Measurements from ENCODE around the gene ADAMTS17. TPM values are rescaled to one million over a fixed set of nuclear protein-coding genes. Genes with fewer than 3 reads are reported as not detected.

ADAMTS17 gene
- total and polyA plus RNA-seq, 2 experiments from 2014 or later = 0.69 to 3.3 TPM

GRCh38 chr15:100005013-100005412, 336.8 kb downstream of the ADAMTS17 start:
- H3K27me3 ChIP-seq = no peaks in the 10 kb centered on the region
- no peaks in the 10 kb centered on the region for H3K36me3 ChIP-seq
- H3K9me3 ChIP-seq (ENCODE audit: low read depth) = no peaks in the 10 kb centered on the region
- H3K4me3 ChIP-seq = no peak overlapping the region
- no peaks in the 10 kb centered on the region for H3K4me1 ChIP-seq (ENCODE audit: low read depth)
- no peak overlapping the region for H3K27ac ChIP-seq
- TF ChIP-seq, protein P1, sequence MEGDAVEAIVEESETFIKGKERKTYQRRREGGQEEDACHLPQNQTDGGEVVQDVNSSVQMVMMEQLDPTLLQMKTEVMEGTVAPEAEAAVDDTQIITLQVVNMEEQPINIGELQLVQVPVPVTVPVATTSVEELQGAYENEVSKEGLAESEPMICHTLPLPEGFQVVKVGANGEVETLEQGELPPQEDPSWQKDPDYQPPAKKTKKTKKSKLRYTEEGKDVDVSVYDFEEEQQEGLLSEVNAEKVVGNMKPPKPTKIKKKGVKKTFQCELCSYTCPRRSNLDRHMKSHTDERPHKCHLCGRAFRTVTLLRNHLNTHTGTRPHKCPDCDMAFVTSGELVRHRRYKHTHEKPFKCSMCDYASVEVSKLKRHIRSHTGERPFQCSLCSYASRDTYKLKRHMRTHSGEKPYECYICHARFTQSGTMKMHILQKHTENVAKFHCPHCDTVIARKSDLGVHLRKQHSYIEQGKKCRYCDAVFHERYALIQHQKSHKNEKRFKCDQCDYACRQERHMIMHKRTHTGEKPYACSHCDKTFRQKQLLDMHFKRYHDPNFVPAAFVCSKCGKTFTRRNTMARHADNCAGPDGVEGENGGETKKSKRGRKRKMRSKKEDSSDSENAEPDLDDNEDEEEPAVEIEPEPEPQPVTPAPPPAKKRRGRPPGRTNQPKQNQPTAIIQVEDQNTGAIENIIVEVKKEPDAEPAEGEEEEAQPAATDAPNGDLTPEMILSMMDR (IDR thresholded peaks at IDR 0.05; ENCODE audit: low read depth, low read length) = no peak
- no peak for DNase-seq (ENCODE audit: low read depth in 1 of 2, low spot score in 1 of 2)

- TF ChIP-seq, protein P1 (IDR thresholded peaks at IDR 0.05; ENCODE audit: low read depth, low read length) = no peak
- Histone ChIP-seq H3K4me1 (ENCODE audit: low read depth) (no peaks in the 10 kb centered on the region), H3K27ac (no peak overlapping the region), H3K27me3 (no peaks in the 10 kb centered on the region), H3K4me3 (no peak overlapping the region), H3K36me3 (no peaks in the 10 kb centered on the region), H3K9me3 (ENCODE audit: low read depth) (no peaks in the 10 kb centered on the region)
- no peak for DNase-seq (ENCODE audit: low read depth in 1 of 2, low spot score in 1 of 2)
These were observed 338.8 kb downstream of the ADAMTS17 start for GRCh38 chr15:100002787-100003536.

- no peak for DNase-seq (ENCODE audit: low read depth in 1 of 2, low spot score in 1 of 2)
- no peaks in the 10 kb centered on the region for H3K9me3 ChIP-seq (ENCODE audit: low read depth)
- no peak overlapping the region for H3K4me3 ChIP-seq
- TF ChIP-seq, protein P1 (IDR thresholded peaks at IDR 0.05; ENCODE audit: low read depth, low read length) = no peak
- H3K36me3 ChIP-seq = no peaks in the 10 kb centered on the region
- H3K4me1 ChIP-seq (ENCODE audit: low read depth) = peaks cover 3% of the 10 kb centered on the region
- H3K27ac ChIP-seq = no peak overlapping the region
- no peaks in the 10 kb centered on the region for H3K27me3 ChIP-seq
These were observed 339.6 kb downstream of the ADAMTS17 start for GRCh38 chr15:100002086-100002620.

- Histone ChIP-seq H3K36me3 (no peaks in the 10 kb centered on the region), H3K4me3 (no peak overlapping the region), H3K4me1 (ENCODE audit: low read depth) (peaks cover 5% of the 10 kb centered on the region), H3K27ac (no peak overlapping the region), H3K27me3 (no peaks in the 10 kb centered on the region), H3K9me3 (ENCODE audit: low read depth) (no peaks in the 10 kb centered on the region)
- TF ChIP-seq, protein P1 (IDR thresholded peaks at IDR 0.05; ENCODE audit: low read depth, low read length) = no peak
- DNase-seq (ENCODE audit: low read depth in 1 of 2, low spot score in 1 of 2) = no peak
These were observed 340.4 kb downstream of the ADAMTS17 start for GRCh38 chr15:100001405-100001804.

DNA sequence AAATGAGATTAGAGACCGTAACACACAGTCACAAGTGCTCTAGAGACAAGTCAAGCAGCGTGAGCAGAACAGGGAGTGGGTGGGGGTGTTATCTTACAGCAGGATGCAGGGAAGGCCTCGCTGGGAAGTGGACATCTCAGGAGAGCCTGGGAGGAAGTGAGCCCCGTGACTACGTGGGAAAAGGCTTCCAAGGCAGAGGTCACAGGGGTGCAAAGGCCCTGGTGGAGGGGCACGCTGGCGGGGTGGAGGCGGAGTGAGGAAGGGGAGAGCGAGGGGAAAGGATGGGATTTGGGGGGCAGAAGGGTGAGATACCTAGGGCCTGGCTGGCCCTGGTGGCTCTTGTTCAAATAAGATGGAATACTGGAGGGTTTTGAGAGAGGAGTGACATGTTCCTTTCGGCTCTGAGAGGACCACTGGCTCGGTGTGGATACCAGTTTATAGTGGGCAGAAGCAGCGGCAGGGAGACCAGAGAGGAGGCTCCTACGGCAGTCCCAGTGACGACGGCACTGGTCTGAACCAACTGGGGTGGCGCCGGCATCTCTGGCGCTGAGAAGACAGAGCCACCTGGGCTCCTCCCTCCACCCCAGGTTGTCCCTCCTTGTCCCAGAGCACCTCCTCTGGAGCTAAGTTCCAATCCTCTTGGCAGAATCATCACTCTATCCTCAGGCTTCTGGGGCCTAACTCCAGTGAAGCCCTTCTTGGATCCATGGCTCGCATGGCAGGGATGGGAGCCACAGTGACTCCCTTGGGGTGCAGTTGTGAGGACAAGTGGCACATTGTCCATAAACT, 342.3 kb downstream of the ADAMTS17 start:
- TF ChIP-seq, protein P1 (IDR thresholded peaks at IDR 0.05; ENCODE audit: low read depth, low read length) = no peak
- Histone ChIP-seq H3K9me3 (ENCODE audit: low read depth) (no peaks in the 10 kb centered on the region), H3K27ac (no peak overlapping the region), H3K27me3 (no peaks in the 10 kb centered on the region), H3K4me3 (no peak overlapping the region), H3K36me3 (no peaks in the 10 kb centered on the region), H3K4me1 (ENCODE audit: low read depth) (peaks cover 5% of the 10 kb centered on the region)
- no peak for DNase-seq (ENCODE audit: low read depth in 1 of 2, low spot score in 1 of 2)
